HepG2 (cell line): ENCODE measurements around the gene GSTM2. TPM values are rescaled to one million over a fixed set of nuclear protein-coding genes. Genes with fewer than 3 reads are reported as not detected.

Experiments used
- GATAD2A ChIP-seq: IDR thresholded peaks from 2 replicates; pipeline ENCODE4 v1.6.1; 2016
- HIVEP1 ChIP-seq: sonication (generic); formaldehyde crosslinking; IDR thresholded peaks from 2 replicates; pipeline ENCODE4 v1.4.0; 2020; ENCODE audit warnings: mild to moderate bottlenecking, missing genetic modification reagents
- HOXA3 ChIP-seq: sonication (generic); formaldehyde crosslinking; IDR thresholded peaks from 2 replicates; pipeline ENCODE4 v1.5.0; 2020; ENCODE audit warnings: missing genetic modification reagents
- KDM2A ChIP-seq: sonication (generic); formaldehyde crosslinking; IDR thresholded peaks from 2 replicates; pipeline ENCODE4 v1.4.0; 2020; ENCODE audit warnings: low read depth, missing genetic modification reagents, borderline replicate concordance
- MTF2 ChIP-seq: sonication (generic); formaldehyde crosslinking; IDR thresholded peaks from 2 replicates; pipeline ENCODE4 v1.5.0; 2020; ENCODE audit warnings: missing genetic modification reagents, borderline replicate concordance
- PHF20 ChIP-seq: sonication (generic); formaldehyde crosslinking; IDR thresholded peaks from 2 replicates; pipeline ENCODE4 v1.5.0; 2020; ENCODE audit warnings: mild to moderate bottlenecking, missing genetic modification reagents
- SAFB2 ChIP-seq: sonication (generic); formaldehyde crosslinking; IDR thresholded peaks from 2 replicates; pipeline ENCODE4 v1.5.1; 2020; ENCODE audit warnings: missing genetic modification reagents, low read depth, mild to moderate bottlenecking, borderline replicate concordance
- YY1 ChIP-seq: IDR thresholded peaks from 2 replicates; pipeline ENCODE4 v1.6.1; 2011; ENCODE audit warnings: low read length, low read depth, moderate library complexity, mild to moderate bottlenecking; ENCODE audit not compliant: insufficient read depth, insufficient replicate concordance
- ZBTB3 ChIP-seq: sonication (generic); formaldehyde crosslinking; IDR thresholded peaks from 2 replicates; pipeline ENCODE4 v1.4.0; 2020; ENCODE audit warnings: low read depth, mild to moderate bottlenecking, moderate library complexity, missing genetic modification reagents, borderline replicate concordance
- ZNF3 ChIP-seq: IDR thresholded peaks from 2 replicates; pipeline ENCODE4 v1.7.0; 2017; ENCODE audit warnings: inconsistent platforms
- ZNF558 ChIP-seq: sonication (generic); formaldehyde crosslinking; IDR thresholded peaks from 2 replicates; pipeline ENCODE4 v1.9.0; 2022; ENCODE audit warnings: mild to moderate bottlenecking, missing genetic modification reagents, borderline replicate concordance
- ZNF607 ChIP-seq: sonication (generic); formaldehyde crosslinking; IDR thresholded peaks from 2 replicates; pipeline ENCODE4 v1.5.1; 2020; ENCODE audit warnings: missing genetic modification reagents, mild to moderate bottlenecking, borderline replicate concordance
- ZNF749 ChIP-seq: sonication (generic); formaldehyde crosslinking; IDR thresholded peaks from 2 replicates; pipeline ENCODE4 v1.8.0; 2022; ENCODE audit warnings: mild to moderate bottlenecking, missing genetic modification reagents, moderate library complexity, borderline replicate concordance
- ZSCAN25 ChIP-seq: sonication (generic); formaldehyde crosslinking; IDR thresholded peaks from 2 replicates; pipeline ENCODE4 v1.8.0; 2022; ENCODE audit warnings: mild to moderate bottlenecking, missing genetic modification reagents
- polyA plus RNA-seq, 8 experiments: library from polyadenylated mRNA; depleted of rRNA in 3 of 8; stranded (reverse) in 7 of 8; unstranded in 1 of 8; fragments of >200 nt; fragmentation: Illumina TruSeq in 4 of 8; extraction: Trizol in 4 of 8; gene quantifications; 2 replicates each; pipeline versions ENCODE4 v1.2.1 to v1.2.3, GENCODE V29; 2011 to 2016; ENCODE audit warnings: low read depth in 4 of 8, missing spikeins in 1 of 8, mixed read lengths in 1 of 8; ENCODE audit not compliant: insufficient read depth in 1 of 8
- total RNA-seq, 5 experiments: library from RNA; depleted of rRNA; stranded (reverse); fragments of >200 nt; fragmentation: Illumina TruSeq; extraction: Trizol; gene quantifications; 2 replicates each; pipeline ENCODE4 v1.2.3, GENCODE V29; 2016; ENCODE audit warnings: low read depth in 1 of 5
- TF ChIP-seq, protein P1 (sequence below): sonication (generic); formaldehyde crosslinking; IDR thresholded peaks from 2 replicates; pipeline ENCODE4 v1.9.0; 2021; ENCODE audit warnings: missing genetic modification reagents, mild to moderate bottlenecking, borderline replicate concordance
- TF ChIP-seq, protein P2 (sequence below): sonication (generic); formaldehyde crosslinking; IDR thresholded peaks from 2 replicates; pipeline ENCODE4 v1.4.0; 2020; ENCODE audit warnings: missing genetic modification reagents
- TF ChIP-seq, protein P3 (sequence below): IDR thresholded peaks from 2 replicates; pipeline ENCODE4 v1.6.1; 2016; ENCODE audit warnings: missing genetic modification reagents, missing compliant biosample characterization
- TF ChIP-seq, protein P4 (sequence below): sonication (generic); formaldehyde crosslinking; IDR thresholded peaks from 2 replicates; pipeline ENCODE4 v1.4.0; 2020; ENCODE audit warnings: mild to moderate bottlenecking, missing genetic modification reagents

Gene GSTM2
- total and polyA plus RNA-seq, 2 of the 13 experiments (the other 11 are each of a cell fraction or from before 2014, with no cell fraction given), result 7.0 to 15.0 TPM

DNA sequence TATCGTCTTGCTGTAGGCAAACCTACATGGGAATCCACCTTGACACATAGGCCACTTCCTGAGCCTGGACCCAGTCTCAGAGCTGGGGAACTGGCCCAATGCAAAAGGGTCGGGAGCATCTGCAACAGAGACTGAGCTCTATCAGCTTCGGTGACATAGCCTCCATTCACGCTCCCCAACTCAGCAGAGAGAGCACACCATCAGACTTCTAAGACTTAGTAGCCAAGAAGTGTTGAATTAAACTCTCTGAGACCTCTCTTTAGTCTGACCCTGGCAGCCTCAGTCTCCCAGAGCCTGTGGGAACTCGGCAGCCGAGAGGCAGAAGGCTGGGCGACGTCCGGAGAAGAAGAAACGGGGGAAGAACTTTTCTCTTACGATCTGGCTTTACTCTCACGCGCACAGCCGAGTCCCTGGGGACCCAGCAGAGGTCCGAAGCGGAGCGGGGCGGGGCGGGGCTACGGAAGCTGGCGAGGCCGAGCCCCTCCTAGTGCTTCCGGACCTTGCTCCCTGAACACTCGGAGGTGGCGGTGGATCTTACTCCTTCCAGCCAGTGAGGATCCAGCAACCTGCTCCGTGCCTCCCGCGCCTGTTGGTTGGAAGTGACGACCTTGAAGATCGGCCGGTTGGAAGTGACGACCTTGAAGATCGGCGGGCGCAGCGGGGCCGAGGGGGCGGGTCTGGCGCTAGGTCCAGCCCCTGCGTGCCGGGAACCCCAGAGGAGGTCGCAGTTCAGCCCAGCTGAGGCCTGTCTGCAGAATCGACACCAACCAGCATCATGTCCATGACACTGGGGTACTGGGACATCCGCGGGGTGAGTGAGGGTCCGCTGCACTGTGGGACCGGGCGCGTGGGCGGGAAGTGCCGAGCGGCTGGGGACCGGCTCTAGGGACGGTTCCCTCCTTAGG is 12.0 kb upstream of the GSTM2 start, which contains the start of gene GSTM4 (continued):
- TF ChIP-seq, protein P1, sequence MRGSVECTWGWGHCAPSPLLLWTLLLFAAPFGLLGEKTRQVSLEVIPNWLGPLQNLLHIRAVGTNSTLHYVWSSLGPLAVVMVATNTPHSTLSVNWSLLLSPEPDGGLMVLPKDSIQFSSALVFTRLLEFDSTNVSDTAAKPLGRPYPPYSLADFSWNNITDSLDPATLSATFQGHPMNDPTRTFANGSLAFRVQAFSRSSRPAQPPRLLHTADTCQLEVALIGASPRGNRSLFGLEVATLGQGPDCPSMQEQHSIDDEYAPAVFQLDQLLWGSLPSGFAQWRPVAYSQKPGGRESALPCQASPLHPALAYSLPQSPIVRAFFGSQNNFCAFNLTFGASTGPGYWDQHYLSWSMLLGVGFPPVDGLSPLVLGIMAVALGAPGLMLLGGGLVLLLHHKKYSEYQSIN (CRISPR knock-in tag), result no peak
- TF ChIP-seq YY1 (peak; percentile 30), ZSCAN25 (peak; percentile 57), ZBTB3 (CRISPR knock-in tag) (0 out of 2 replicates have a peak, but pooled peaks have one; percentile 58), GATAD2A (CRISPR knock-in tag) (peak; percentile 52), PHF20 (CRISPR knock-in tag) (peak; percentile 79), HOXA3 (peak; percentile 69), SAFB2 (CRISPR knock-in tag) (no peak), HIVEP1 (CRISPR knock-in tag) (peak; percentile 58; the same call in 1 of the 2 replicates), ZNF607 (CRISPR knock-in tag) (peak; percentile 79), ZNF749 (CRISPR knock-in tag) (no peak), KDM2A (CRISPR knock-in tag) (peak; percentile 84), MTF2 (CRISPR knock-in tag) (no peak), ZNF3 (CRISPR knock-in tag) (no peak), ZNF558 (CRISPR knock-in tag) (no peak)
- TF ChIP-seq, protein P2, sequence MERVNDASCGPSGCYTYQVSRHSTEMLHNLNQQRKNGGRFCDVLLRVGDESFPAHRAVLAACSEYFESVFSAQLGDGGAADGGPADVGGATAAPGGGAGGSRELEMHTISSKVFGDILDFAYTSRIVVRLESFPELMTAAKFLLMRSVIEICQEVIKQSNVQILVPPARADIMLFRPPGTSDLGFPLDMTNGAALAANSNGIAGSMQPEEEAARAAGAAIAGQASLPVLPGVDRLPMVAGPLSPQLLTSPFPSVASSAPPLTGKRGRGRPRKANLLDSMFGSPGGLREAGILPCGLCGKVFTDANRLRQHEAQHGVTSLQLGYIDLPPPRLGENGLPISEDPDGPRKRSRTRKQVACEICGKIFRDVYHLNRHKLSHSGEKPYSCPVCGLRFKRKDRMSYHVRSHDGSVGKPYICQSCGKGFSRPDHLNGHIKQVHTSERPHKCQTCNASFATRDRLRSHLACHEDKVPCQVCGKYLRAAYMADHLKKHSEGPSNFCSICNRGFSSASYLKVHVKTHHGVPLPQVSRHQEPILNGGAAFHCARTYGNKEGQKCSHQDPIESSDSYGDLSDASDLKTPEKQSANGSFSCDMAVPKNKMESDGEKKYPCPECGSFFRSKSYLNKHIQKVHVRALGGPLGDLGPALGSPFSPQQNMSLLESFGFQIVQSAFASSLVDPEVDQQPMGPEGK (CRISPR knock-in tag), result peak; percentile 80
- TF ChIP-seq, protein P3, sequence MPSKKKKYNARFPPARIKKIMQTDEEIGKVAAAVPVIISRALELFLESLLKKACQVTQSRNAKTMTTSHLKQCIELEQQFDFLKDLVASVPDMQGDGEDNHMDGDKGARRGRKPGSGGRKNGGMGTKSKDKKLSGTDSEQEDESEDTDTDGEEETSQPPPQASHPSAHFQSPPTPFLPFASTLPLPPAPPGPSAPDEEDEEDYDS (CRISPR knock-in tag), result peak; percentile 50; the same call in 1 of the 2 replicates
- TF ChIP-seq, protein P4, sequence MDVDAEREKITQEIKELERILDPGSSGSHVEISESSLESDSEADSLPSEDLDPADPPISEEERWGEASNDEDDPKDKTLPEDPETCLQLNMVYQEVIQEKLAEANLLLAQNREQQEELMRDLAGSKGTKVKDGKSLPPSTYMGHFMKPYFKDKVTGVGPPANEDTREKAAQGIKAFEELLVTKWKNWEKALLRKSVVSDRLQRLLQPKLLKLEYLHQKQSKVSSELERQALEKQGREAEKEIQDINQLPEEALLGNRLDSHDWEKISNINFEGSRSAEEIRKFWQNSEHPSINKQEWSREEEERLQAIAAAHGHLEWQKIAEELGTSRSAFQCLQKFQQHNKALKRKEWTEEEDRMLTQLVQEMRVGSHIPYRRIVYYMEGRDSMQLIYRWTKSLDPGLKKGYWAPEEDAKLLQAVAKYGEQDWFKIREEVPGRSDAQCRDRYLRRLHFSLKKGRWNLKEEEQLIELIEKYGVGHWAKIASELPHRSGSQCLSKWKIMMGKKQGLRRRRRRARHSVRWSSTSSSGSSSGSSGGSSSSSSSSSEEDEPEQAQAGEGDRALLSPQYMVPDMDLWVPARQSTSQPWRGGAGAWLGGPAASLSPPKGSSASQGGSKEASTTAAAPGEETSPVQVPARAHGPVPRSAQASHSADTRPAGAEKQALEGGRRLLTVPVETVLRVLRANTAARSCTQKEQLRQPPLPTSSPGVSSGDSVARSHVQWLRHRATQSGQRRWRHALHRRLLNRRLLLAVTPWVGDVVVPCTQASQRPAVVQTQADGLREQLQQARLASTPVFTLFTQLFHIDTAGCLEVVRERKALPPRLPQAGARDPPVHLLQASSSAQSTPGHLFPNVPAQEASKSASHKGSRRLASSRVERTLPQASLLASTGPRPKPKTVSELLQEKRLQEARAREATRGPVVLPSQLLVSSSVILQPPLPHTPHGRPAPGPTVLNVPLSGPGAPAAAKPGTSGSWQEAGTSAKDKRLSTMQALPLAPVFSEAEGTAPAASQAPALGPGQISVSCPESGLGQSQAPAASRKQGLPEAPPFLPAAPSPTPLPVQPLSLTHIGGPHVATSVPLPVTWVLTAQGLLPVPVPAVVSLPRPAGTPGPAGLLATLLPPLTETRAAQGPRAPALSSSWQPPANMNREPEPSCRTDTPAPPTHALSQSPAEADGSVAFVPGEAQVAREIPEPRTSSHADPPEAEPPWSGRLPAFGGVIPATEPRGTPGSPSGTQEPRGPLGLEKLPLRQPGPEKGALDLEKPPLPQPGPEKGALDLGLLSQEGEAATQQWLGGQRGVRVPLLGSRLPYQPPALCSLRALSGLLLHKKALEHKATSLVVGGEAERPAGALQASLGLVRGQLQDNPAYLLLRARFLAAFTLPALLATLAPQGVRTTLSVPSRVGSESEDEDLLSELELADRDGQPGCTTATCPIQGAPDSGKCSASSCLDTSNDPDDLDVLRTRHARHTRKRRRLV, result no peak
